HepG2 (cell line): Measurements from ENCODE around the gene POGLUT2. TPM values are rescaled to one million over a fixed set of nuclear protein-coding genes. Genes with fewer than 3 reads are reported as not detected.
A peak's percentile ranks its signal among the peaks of the same experiment; 100 is the strongest.

Source experiments
- CREM ChIP-seq, 2 experiments: sonication (generic) in 1 of 2; formaldehyde crosslinking in 1 of 2; IDR thresholded peaks; 2 replicates each; pipeline versions ENCODE4 v1.4.0 to v1.6.1; 2016 to 2020; ENCODE audit warnings: antibody characterized with exemption in 1 of 2, mild to moderate bottlenecking in 1 of 2, missing genetic modification reagents in 1 of 2
- FOXK2 ChIP-seq: fragments of 450-650 bp; IDR thresholded peaks from 2 replicates; pipeline ENCODE4 v1.6.1; 2016
- NR3C1 ChIP-seq: sonication (generic); formaldehyde crosslinking; IDR thresholded peaks from 2 replicates; pipeline ENCODE4 v1.4.0; 2020; ENCODE audit warnings: missing genetic modification reagents
- POGZ ChIP-seq: sonication (generic); formaldehyde crosslinking; IDR thresholded peaks from 2 replicates; pipeline ENCODE4 v1.4.0; 2020; ENCODE audit warnings: mild to moderate bottlenecking, missing genetic modification reagents
- RFX3 ChIP-seq: IDR thresholded peaks from 2 replicates; pipeline ENCODE4 v1.6.1; 2016; ENCODE audit warnings: missing biosample characterization, missing genetic modification reagents
- ZBTB21 ChIP-seq: sonication (generic); formaldehyde crosslinking; IDR thresholded peaks from 2 replicates; pipeline ENCODE4 v1.4.0; 2020; ENCODE audit warnings: missing genetic modification reagents
- ZNF124 ChIP-seq: sonication (generic); formaldehyde crosslinking; IDR thresholded peaks from 2 replicates; pipeline ENCODE4 v1.4.0; 2020; ENCODE audit warnings: missing genetic modification reagents
- ZNF44 ChIP-seq: sonication (generic); formaldehyde crosslinking; IDR thresholded peaks from 2 replicates; pipeline ENCODE4 v1.5.1; 2020; ENCODE audit warnings: mild to moderate bottlenecking, missing genetic modification reagents
- ZNF737 ChIP-seq: sonication (generic); formaldehyde crosslinking; IDR thresholded peaks from 2 replicates; pipeline ENCODE4 v1.5.0; 2020; ENCODE audit warnings: missing genetic modification reagents, mild to moderate bottlenecking, borderline replicate concordance
- ZNF878 ChIP-seq: sonication (generic); formaldehyde crosslinking; IDR thresholded peaks from 2 replicates; pipeline ENCODE4 v1.8.1; 2023; ENCODE audit warnings: mild to moderate bottlenecking, missing genetic modification reagents, moderate library complexity
- polyA plus RNA-seq, 8 experiments: library from polyadenylated mRNA; depleted of rRNA in 3 of 8; stranded (reverse) in 7 of 8; unstranded in 1 of 8; fragments of >200 nt; fragmentation: Illumina TruSeq in 4 of 8; extraction: Trizol in 4 of 8; gene quantifications; 2 replicates each; pipeline versions ENCODE4 v1.2.1 to v1.2.3, GENCODE V29; 2011 to 2016; ENCODE audit warnings: low read depth in 4 of 8, missing spikeins in 1 of 8, mixed read lengths in 1 of 8; ENCODE audit not compliant: insufficient read depth in 1 of 8
- total RNA-seq, 5 experiments: library from RNA; depleted of rRNA; stranded (reverse); fragments of >200 nt; fragmentation: Illumina TruSeq; extraction: Trizol; gene quantifications; 2 replicates each; pipeline ENCODE4 v1.2.3, GENCODE V29; 2016; ENCODE audit warnings: low read depth in 1 of 5
- TF ChIP-seq, protein P1 (sequence below): sonication (generic); formaldehyde crosslinking; IDR thresholded peaks from 2 replicates; pipeline ENCODE4 v1.4.0; 2020; ENCODE audit warnings: missing genetic modification reagents, borderline replicate concordance
- TF ChIP-seq, protein P2 (sequence below): sonication (generic); formaldehyde crosslinking; IDR thresholded peaks from 2 replicates; pipeline ENCODE4 v1.5.1; 2020; ENCODE audit warnings: mild to moderate bottlenecking, missing genetic modification reagents
- TF ChIP-seq, protein P3 (sequence below): sonication (generic); formaldehyde crosslinking; IDR thresholded peaks from 2 replicates; pipeline ENCODE4 v1.8.1; 2023; ENCODE audit warnings: missing genetic modification reagents, mild to moderate bottlenecking, borderline replicate concordance
- TF ChIP-seq, protein P4 (sequence below): sonication (generic); formaldehyde crosslinking; IDR thresholded peaks from 2 replicates; pipeline ENCODE4 v1.4.0; 2020; ENCODE audit warnings: missing genetic modification reagents
- TF ChIP-seq, protein P5 (sequence below): sonication (generic); formaldehyde crosslinking; IDR thresholded peaks from 2 replicates; pipeline ENCODE4 v1.5.1; 2020; ENCODE audit warnings: mild to moderate bottlenecking, missing genetic modification reagents, borderline replicate concordance

The POGLUT2 gene
- total and polyA plus RNA-seq, 2 of the 13 experiments (the other 11 are each of a cell fraction or from before 2014, with no cell fraction given), result 18.0 to 26.1 TPM

DNA sequence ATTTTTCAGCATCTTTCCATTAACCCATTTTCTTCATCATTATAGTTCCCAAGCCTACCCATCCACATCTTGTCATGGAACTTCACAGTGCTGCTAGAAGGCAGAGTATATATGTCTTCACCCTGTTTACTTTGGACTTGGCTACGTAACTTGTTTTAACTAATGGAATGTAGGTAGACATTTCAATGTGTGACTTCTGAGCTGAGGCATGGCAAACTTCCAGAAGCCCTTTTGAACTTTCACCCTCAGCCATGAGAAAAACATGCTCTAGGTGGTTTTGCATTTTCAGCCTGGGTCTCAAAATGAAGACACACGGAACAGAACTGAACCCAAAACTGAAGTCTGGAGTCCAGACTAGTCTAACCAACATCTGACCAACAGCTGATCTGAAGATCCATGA, 28.3 kb downstream of the POGLUT2 start (continued):
- TF ChIP-seq, protein P1, sequence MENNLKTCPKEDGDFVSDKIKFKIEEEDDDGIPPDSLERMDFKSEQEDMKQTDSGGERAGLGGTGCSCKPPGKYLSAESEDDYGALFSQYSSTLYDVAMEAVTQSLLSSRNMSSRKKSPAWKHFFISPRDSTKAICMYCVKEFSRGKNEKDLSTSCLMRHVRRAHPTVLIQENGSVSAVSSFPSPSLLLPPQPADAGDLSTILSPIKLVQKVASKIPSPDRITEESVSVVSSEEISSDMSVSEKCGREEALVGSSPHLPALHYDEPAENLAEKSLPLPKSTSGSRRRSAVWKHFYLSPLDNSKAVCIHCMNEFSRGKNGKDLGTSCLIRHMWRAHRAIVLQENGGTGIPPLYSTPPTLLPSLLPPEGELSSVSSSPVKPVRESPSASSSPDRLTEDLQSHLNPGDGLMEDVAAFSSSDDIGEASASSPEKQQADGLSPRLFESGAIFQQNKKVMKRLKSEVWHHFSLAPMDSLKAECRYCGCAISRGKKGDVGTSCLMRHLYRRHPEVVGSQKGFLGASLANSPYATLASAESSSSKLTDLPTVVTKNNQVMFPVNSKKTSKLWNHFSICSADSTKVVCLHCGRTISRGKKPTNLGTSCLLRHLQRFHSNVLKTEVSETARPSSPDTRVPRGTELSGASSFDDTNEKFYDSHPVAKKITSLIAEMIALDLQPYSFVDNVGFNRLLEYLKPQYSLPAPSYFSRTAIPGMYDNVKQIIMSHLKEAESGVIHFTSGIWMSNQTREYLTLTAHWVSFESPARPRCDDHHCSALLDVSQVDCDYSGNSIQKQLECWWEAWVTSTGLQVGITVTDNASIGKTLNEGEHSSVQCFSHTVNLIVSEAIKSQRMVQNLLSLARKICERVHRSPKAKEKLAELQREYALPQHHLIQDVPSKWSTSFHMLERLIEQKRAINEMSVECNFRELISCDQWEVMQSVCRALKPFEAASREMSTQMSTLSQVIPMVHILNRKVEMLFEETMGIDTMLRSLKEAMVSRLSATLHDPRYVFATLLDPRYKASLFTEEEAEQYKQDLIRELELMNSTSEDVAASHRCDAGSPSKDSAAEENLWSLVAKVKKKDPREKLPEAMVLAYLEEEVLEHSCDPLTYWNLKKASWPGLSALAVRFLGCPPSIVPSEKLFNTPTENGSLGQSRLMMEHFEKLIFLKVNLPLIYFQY (CRISPR knock-in tag), result no peak
- TF ChIP-seq ZNF44 (CRISPR knock-in tag) (no peak), FOXK2 (peak; percentile 24; the same call in 1 of the 2 replicates), ZBTB21 (CRISPR knock-in tag) (no peak), ZNF124 (CRISPR knock-in tag) (no peak), NR3C1 (no peak), CREM (IDR thresholded peaks at IDR 0.05) (peak; percentile 48), CREM (CRISPR knock-in tag; IDR thresholded peaks at IDR 0.05) (no peak), POGZ (no peak), ZNF878 (no peak), ZNF737 (CRISPR knock-in tag) (no peak), RFX3 (CRISPR knock-in tag) (no peak)
- TF ChIP-seq, protein P2, sequence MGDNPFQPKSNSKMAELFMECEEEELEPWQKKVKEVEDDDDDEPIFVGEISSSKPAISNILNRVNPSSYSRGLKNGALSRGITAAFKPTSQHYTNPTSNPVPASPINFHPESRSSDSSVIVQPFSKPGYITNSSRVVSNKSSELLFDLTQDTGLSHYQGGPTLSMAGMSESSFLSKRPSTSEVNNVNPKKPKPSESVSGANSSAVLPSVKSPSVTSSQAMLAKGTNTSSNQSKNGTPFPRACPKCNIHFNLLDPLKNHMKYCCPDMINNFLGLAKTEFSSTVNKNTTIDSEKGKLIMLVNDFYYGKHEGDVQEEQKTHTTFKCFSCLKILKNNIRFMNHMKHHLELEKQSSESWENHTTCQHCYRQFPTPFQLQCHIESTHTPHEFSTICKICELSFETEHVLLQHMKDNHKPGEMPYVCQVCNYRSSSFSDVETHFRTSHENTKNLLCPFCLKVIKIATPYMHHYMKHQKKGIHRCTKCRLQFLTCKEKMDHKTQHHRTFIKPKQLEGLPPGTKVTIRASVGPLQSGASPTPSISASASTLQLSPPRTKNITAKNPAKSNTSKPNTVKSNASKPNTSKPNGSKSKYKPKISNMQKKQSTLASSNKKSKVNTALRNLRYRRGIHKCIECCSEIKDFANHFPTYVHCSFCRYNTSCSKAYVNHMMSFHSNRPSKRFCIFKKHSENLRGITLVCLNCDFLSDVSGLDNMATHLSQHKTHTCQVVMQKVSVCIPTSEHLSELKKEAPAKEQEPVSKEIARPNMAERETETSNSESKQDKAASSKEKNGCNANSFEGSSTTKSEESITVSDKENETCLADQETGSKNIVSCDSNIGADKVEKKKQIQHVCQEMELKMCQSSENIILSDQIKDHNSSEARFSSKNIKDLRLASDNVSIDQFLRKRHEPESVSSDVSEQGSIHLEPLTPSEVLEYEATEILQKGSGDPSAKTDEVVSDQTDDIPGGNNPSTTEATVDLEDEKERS (CRISPR knock-in tag), result no peak
- TF ChIP-seq, protein P3, sequence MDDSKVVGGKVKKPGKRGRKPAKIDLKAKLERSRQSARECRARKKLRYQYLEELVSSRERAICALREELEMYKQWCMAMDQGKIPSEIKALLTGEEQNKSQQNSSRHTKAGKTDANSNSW (CRISPR knock-in tag), result no peak
- TF ChIP-seq, protein P4, sequence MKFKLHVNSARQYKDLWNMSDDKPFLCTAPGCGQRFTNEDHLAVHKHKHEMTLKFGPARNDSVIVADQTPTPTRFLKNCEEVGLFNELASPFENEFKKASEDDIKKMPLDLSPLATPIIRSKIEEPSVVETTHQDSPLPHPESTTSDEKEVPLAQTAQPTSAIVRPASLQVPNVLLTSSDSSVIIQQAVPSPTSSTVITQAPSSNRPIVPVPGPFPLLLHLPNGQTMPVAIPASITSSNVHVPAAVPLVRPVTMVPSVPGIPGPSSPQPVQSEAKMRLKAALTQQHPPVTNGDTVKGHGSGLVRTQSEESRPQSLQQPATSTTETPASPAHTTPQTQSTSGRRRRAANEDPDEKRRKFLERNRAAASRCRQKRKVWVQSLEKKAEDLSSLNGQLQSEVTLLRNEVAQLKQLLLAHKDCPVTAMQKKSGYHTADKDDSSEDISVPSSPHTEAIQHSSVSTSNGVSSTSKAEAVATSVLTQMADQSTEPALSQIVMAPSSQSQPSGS, result peak; percentile 51; the same call in 1 of the 2 replicates
- TF ChIP-seq, protein P5, sequence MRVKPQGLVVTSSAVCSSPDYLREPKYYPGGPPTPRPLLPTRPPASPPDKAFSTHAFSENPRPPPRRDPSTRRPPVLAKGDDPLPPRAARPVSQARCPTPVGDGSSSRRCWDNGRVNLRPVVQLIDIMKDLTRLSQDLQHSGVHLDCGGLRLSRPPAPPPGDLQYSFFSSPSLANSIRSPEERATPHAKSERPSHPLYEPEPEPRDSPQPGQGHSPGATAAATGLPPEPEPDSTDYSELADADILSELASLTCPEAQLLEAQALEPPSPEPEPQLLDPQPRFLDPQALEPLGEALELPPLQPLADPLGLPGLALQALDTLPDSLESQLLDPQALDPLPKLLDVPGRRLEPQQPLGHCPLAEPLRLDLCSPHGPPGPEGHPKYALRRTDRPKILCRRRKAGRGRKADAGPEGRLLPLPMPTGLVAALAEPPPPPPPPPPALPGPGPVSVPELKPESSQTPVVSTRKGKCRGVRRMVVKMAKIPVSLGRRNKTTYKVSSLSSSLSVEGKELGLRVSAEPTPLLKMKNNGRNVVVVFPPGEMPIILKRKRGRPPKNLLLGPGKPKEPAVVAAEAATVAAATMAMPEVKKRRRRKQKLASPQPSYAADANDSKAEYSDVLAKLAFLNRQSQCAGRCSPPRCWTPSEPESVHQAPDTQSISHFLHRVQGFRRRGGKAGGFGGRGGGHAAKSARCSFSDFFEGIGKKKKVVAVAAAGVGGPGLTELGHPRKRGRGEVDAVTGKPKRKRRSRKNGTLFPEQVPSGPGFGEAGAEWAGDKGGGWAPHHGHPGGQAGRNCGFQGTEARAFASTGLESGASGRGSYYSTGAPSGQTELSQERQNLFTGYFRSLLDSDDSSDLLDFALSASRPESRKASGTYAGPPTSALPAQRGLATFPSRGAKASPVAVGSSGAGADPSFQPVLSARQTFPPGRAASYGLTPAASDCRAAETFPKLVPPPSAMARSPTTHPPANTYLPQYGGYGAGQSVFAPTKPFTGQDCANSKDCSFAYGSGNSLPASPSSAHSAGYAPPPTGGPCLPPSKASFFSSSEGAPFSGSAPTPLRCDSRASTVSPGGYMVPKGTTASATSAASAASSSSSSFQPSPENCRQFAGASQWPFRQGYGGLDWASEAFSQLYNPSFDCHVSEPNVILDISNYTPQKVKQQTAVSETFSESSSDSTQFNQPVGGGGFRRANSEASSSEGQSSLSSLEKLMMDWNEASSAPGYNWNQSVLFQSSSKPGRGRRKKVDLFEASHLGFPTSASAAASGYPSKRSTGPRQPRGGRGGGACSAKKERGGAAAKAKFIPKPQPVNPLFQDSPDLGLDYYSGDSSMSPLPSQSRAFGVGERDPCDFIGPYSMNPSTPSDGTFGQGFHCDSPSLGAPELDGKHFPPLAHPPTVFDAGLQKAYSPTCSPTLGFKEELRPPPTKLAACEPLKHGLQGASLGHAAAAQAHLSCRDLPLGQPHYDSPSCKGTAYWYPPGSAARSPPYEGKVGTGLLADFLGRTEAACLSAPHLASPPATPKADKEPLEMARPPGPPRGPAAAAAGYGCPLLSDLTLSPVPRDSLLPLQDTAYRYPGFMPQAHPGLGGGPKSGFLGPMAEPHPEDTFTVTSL (CRISPR knock-in tag), result peak; percentile 42; the same call in 1 of the 2 replicates
